ENCODE results near the gene ZNF814.
A peak's percentile ranks its signal among the peaks of the same experiment; 100 is the strongest.
"Not testable (repeated sequence)": the region's sequence is repeated elsewhere in the genome, so short reads cannot be mapped to it uniquely, and the experiment has no call there.

The ZNF814 gene

GRCh38 chr19:57862351-57862750 lies 26.5 kb downstream of the ZNF814 start:
- not testable (repeated sequence) for DNase-seq (ENCODE audit: low read depth in 1 of 2, low spot score in 1 of 2)

- DNase-seq (ENCODE audit: low read depth in 1 of 2, low spot score in 1 of 2), result not testable (repeated sequence)
These were observed 34.7 kb downstream of the ZNF814 start for GRCh38 chr19:57854117-57854516.

- DNase-seq (ENCODE audit: low read depth in 1 of 2, low spot score in 1 of 2), result not testable (repeated sequence)
These were observed 36.8 kb downstream of the ZNF814 start for GRCh38 chr19:57851812-57852603.

- DNase-seq (ENCODE audit: low read depth in 1 of 2, low spot score in 1 of 2), result no peak
These were observed 38.3 kb downstream of the ZNF814 start for GRCh38 chr19:57850553-57851017.

GRCh38 chr19:57849666-57850473 lies 39.0 kb downstream of the ZNF814 start, which contains the start of gene ZNF587:
Gene ZNF587, plus strand, starts transcription at chr19:57849859. Its CDS starts 180 bp downstream, at chr19:57850039.
- peak; percentile 49 to 68 for DNase-seq (ENCODE audit: low read depth in 1 of 2, low spot score in 1 of 2)

GRCh38 chr19:57849162-57849665 lies 39.6 kb downstream of the ZNF814 start:
- DNase-seq (ENCODE audit: low read depth in 1 of 2, low spot score in 1 of 2), result not testable (repeated sequence)

GRCh38 chr19:57847164-57847563 lies 41.7 kb downstream of the ZNF814 start:
- not testable (repeated sequence) for DNase-seq (ENCODE audit: low read depth in 1 of 2, low spot score in 1 of 2)

- DNase-seq (ENCODE audit: low read depth in 1 of 2, low spot score in 1 of 2), result no peak
These were observed 47.6 kb downstream of the ZNF814 start for GRCh38 chr19:57841122-57841763.

GRCh38 chr19:57838622-57839191 lies 50.1 kb downstream of the ZNF814 start:
- DNase-seq (ENCODE audit: low read depth in 1 of 2, low spot score in 1 of 2), result not testable (repeated sequence)

- DNase-seq (ENCODE audit: low read depth in 1 of 2, low spot score in 1 of 2), result not testable (repeated sequence)
These were observed 51.8 kb downstream of the ZNF814 start for GRCh38 chr19:57836991-57837390.

- peak; percentile 6 to 11 for DNase-seq (ENCODE audit: low read depth in 1 of 2, low spot score in 1 of 2)
These were observed 58.7 kb downstream of the ZNF814 start, which contains the start of gene ZNF587B for GRCh38 chr19:57830071-57830602. Gene ZNF587B, plus strand, starts transcription at chr19:57830299. Its CDS starts 230 bp downstream, at chr19:57830529.

GRCh38 chr19:57829316-57829715 lies 59.5 kb downstream of the ZNF814 start:
- no peak for DNase-seq (ENCODE audit: low read depth in 1 of 2, low spot score in 1 of 2)

- no peak for DNase-seq (ENCODE audit: low read depth in 1 of 2, low spot score in 1 of 2)
These were observed 63.3 kb downstream of the ZNF814 start for GRCh38 chr19:57825511-57825910.

- DNase-seq (ENCODE audit: low read depth in 1 of 2, low spot score in 1 of 2), result not testable (repeated sequence)
These were observed 65.2 kb downstream of the ZNF814 start for GRCh38 chr19:57823608-57824007.

- DNase-seq (ENCODE audit: low read depth in 1 of 2, low spot score in 1 of 2), result not testable (repeated sequence)
These were observed 65.7 kb downstream of the ZNF814 start for GRCh38 chr19:57823155-57823554.

GRCh38 chr19:57821501-57821900 lies 67.3 kb downstream of the ZNF814 start:
- DNase-seq (ENCODE audit: low read depth in 1 of 2, low spot score in 1 of 2), result not testable (repeated sequence)

GRCh38 chr19:57821095-57821494 lies 67.7 kb downstream of the ZNF814 start:
- not testable (repeated sequence) for DNase-seq (ENCODE audit: low read depth in 1 of 2, low spot score in 1 of 2)

GRCh38 chr19:57820599-57820998 lies 68.2 kb downstream of the ZNF814 start:
- DNase-seq (ENCODE audit: low read depth in 1 of 2, low spot score in 1 of 2), result no peak

- DNase-seq (ENCODE audit: low read depth in 1 of 2, low spot score in 1 of 2), result peak; percentile 49 to 72
These were observed 69.2 kb downstream of the ZNF814 start for GRCh38 chr19:57819475-57820148.

GRCh38 chr19:57818378-57818777 lies 70.5 kb downstream of the ZNF814 start:
- no peak for DNase-seq (ENCODE audit: low read depth in 1 of 2, low spot score in 1 of 2)

All from activated T-helper 1 cell treated with anti-CD3 and anti-CD28 coated beads, Interleukin-2, amount 50 U/mL, for 16 hours (primary cell).